GM19468 (cell line): ENCODE measurements around the gene ADAM17.
"Not testable (repeated sequence)": the region's sequence is repeated elsewhere in the genome, so short reads cannot be mapped to it uniquely, and the experiment has no call there.

ENCODE experiments used
- ATAC-seq: cut with Tn5 transposase; IDR thresholded peaks from one replicate; pipeline ENCODE4 v1.9.1; 2021; ENCODE audit warnings: mild to moderate bottlenecking, moderate library complexity, moderate number of reproducible peaks; ENCODE audit not compliant: unreplicated experiment; ENCODE audit errors: extremely low read depth

The ADAM17 gene

GRCh38 chr2:9570182-9571060 is 14.8 kb upstream of the ADAM17 start:
- no peak for ATAC-seq

- no peak for ATAC-seq
Observed at GRCh38 chr2:9565436-9566153, 10.0 kb upstream of the ADAM17 start.

- no peak for ATAC-seq
Observed at GRCh38 chr2:9560628-9561027, 5.0 kb upstream of the ADAM17 start.

- ATAC-seq, result no peak
Observed at GRCh38 chr2:9558948-9559381, 3.3 kb upstream of the ADAM17 start.

GRCh38 chr2:9556121-9556743 is 602 bp upstream of the ADAM17 start:
- no peak for ATAC-seq

GRCh38 chr2:9554921-9555296 is 721 bp downstream of the ADAM17 start:
- ATAC-seq, result no peak

GRCh38 chr2:9552219-9553178 is 3.1 kb downstream of the ADAM17 start:
- no peak for ATAC-seq

- ATAC-seq, result not testable (repeated sequence)
Observed at GRCh38 chr2:9550859-9551391, 4.7 kb downstream of the ADAM17 start.

GRCh38 chr2:9549420-9549819 is 6.2 kb downstream of the ADAM17 start:
- peak; percentile 18 for ATAC-seq

GRCh38 chr2:9548506-9548905 is 7.1 kb downstream of the ADAM17 start:
- no peak for ATAC-seq

- no peak for ATAC-seq
Observed at GRCh38 chr2:9547262-9547991, 8.2 kb downstream of the ADAM17 start.

- no peak for ATAC-seq
Observed at GRCh38 chr2:9545502-9545901, 10.1 kb downstream of the ADAM17 start.

GRCh38 chr2:9543557-9543956 is 12.1 kb downstream of the ADAM17 start:
- ATAC-seq, result no peak

- no peak for ATAC-seq
Observed at GRCh38 chr2:9539531-9539930, 16.1 kb downstream of the ADAM17 start.

GRCh38 chr2:9538000-9538507 is 17.6 kb downstream of the ADAM17 start:
- no peak for ATAC-seq

- ATAC-seq, result no peak
Observed at GRCh38 chr2:9536504-9536903, 19.1 kb downstream of the ADAM17 start.

GRCh38 chr2:9535177-9535576 is 20.5 kb downstream of the ADAM17 start:
- ATAC-seq, result peak; percentile 27

GRCh38 chr2:9533663-9534062 is 22.0 kb downstream of the ADAM17 start:
- ATAC-seq, result no peak

GRCh38 chr2:9532421-9532820 is 23.2 kb downstream of the ADAM17 start:
- no peak for ATAC-seq
